Stimulated activated CD8-positive, alpha-beta memory T cell treated with anti-CD3 and anti-CD28 coated beads, Interleukin-15, amount 100 ng/mL, for 48 hours (primary cell): ENCODE results near the gene IQGAP2.
"Not testable (repeated sequence)": the region's sequence is repeated elsewhere in the genome, so short reads cannot be mapped to it uniquely, and the experiment has no call there.

Experiments
- DNase-seq, 2 donors: peaks; one replicate each; pipeline ENCODE4 v3.0.0-alpha.2; 2020; ENCODE audit warnings: low read depth in 2 of 2

Gene IQGAP2

DNA sequence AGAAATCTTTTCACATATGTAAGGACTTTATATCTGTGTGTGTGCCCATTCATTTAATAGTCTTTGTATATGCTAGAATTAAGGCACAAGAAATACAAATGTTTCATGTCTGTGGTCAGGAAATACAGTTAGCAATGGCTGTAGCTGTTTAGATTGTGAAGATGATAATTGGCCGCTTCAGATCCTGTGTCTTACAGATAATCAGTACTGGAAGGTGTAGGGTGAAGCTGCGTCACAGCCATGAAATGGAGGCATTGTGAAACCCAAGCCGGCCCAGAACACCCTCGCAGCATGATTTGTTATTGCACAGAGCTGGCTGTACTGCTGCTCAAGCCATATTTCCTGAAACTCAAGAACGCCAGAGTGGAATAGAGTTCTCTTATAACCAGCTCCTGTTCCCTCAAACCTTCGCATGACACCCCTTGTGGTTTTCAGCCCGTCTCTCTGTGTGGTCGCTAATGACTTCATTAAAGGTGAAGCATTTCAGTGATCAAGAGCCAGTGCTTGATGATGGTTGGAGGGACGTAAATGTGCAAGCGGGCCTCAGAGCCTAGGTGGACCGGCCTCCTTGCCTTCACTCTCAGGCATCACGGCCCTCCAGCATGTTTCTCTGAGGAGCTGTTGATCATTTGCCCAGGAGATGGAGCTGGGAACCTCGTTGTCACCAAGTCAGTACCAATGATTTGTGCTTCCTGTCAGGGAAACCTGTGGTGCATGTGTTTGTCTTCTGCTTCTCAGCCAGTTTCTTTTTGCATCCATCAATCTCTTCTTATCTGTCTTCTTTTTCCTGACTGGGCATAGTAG lies 140.0 kb downstream of the IQGAP2 start:
- peak; percentile 51 to 59 for DNase-seq

DNA sequence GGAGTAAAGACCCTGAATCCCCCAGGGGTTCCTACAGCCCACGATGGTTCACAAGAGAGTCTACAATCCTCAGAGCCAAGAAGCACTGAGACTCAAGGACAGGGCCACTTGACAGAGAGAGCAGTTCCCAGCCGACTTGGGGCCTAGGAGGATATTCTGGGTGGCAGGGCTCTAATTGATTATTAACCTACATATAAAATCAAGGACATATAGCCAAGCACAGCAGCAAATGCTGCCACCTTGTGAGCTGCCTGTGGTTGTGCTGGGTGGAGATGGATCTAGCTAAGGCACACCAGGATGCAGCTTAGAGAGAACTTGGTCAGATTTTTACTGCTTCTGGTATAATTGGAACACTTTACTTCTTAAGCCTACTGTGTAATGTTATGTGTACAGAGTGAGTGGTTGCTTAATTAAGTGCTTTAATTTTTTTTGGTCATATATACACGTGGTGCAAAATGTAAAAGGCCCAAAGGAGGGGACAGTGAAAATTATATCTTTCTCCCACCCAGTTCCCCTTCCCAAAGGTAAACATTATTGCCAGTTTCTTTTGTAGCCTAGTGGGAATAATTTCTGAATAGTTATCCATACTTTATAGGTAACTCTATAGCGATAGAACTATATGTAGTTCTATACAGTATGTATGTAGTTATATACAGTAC lies 141.3 kb downstream of the IQGAP2 start:
- no peak for DNase-seq

DNA sequence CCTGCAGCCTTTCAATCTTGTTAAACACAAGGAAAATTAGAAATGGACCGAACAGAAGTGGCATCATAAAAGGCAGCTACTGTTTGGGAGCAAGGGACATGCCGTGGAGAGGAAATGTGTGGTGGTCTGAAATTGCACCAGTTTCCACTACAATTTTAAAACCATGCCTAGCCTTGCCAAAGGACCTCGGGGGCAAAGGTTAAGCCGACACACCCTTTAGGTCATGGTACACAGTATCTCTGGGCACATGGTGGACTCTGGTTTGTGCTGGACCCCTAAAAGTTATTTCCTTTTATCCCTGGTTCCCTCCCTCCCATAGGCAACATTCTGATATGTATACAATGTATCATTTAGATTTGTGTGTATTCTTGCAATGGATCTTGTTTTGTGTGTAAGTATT lies 142.1 kb downstream of the IQGAP2 start:
- DNase-seq = no peak

DNA sequence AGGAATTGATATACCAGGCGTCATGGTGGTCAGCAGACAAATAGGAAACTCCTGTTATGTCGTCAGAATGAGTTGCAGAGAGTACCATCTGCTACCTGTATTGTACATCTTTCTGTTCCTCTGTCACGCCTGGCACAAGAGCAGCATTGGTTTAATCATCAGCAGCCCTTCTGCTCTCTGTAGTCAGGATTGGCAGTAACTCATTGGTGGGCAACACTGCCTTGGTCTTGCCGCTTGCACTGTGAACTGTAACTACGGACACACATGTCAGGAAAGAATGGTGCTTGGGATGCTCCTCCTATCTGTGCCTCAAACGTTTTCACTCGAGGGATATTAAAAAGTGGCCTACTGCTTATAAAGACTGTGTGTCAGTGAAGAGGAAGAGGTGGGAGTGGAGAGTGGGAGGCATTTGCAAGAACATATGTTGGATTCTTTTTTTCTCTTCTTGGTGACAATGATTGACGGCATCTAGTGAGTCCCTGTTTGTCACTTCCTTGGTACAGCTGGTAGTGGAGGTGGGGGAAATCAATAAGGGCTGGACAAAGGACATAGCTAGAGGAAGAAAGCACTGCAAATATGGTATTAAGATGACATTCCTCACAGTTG lies 143.5 kb downstream of the IQGAP2 start:
- DNase-seq = no peak

DNA sequence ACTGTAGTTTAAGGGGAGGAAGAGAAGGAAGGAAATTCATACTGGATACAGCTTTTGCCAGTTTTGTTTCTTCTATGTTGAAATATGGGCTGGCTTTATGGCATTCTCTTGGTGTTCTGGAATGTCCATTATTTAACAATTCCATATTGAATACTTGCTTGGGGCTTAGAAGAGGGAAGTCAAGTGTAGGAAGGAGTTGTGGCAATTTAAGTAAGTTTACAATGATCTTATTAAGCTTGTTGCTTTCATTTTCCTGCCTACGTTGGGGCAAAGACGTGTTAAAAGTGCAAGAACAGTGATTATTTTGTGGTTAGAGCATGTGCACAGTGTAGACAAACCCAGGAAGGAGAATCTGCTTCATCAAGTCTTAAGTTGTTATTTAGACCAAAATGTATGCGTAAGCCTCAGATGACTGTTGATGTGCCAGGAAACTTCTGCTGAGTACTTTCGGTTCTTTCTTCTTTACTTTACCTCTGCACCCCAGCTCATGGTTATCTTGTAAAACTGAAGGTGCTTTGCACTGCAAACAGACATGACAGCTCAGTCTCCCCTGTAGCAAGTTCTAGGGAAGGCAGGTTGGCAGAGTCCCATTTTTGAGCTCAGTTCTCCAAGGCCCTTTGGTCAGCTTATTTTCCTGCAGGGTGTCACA lies 144.3 kb downstream of the IQGAP2 start:
- DNase-seq = no peak

DNA sequence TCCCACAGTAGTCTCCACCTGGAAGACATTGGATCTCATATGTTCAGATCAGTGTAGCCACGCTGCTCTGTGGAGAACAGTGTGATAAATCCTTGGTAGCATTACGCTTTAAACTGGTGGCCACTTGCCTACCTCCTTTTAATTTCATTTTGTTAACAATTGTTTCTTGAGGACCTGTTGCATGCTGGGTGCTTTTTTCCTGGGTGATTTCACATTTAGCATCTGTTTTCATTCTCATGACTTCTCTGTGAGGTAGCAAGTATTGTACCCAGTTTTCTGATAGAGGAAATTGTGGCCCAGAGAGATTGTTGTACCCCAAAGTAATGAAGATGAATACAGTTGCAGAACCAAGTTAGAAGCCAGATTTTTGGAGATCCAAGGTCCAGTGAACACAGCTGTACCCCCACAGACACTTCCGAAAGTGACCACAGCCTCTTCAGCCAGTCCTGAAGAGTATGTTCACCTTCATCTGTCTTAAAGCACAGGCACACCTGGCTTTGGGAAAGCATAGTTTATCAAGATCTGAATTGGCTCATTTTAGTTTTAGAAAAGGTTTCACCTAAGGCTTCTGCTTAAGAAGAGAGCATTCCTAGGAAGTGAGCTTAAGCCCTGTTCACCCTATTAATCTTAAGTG lies 144.9 kb downstream of the IQGAP2 start:
- DNase-seq = no peak

DNA sequence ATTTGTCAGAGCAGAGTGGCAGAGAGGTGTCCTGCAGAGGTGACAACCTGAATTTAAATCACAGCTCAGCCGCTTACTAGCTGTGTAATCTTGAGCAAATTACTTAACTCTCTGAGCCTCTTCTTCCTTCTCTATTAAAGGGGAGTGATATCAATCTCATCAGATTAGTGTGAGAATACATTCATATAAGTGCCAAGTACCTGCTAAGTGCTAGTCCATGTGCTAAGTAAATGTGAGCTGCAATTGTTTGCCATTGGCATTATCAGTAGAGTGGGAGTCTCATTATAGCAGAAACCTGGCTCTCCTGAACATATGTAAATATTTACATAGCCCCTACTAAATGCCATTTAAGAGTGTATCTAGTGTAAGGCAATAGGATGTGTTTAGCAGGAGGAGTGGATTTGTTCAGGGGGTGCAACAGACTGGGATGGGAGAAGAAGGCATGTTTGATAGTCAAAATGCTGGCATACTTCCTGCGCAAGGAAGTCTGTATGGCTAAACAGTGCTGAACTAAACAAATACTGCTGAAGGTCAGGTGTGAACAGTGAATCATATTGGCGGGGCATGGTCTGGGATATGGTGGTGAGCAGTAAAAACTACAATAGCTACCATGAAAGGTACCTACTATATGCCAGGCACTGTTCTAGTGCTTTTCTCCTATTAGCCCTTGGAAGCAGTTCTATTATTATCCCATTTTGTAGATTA lies 145.6 kb downstream of the IQGAP2 start:
- DNase-seq = no peak

DNA sequence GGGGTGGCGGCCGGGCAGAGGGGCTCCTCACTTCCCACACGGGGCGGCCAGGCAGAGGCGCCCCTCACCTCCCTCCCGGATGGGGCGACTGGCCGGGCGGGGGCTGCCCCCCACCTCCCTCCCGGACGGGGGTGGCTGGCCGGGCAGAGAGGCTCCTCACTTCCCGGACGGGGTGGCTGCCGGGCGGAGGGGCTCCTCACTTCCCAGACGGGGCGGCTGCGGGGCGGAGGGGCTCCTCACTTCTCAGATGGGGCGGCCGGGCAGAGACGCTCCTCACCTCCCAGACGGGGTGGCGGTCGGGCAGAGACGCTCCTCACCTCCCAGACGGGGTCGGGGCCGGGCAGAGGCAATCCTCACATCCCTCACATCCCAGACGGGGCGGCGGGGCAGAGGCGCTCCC lies 147.8 kb downstream of the IQGAP2 start:
- DNase-seq = not testable (repeated sequence)

DNA sequence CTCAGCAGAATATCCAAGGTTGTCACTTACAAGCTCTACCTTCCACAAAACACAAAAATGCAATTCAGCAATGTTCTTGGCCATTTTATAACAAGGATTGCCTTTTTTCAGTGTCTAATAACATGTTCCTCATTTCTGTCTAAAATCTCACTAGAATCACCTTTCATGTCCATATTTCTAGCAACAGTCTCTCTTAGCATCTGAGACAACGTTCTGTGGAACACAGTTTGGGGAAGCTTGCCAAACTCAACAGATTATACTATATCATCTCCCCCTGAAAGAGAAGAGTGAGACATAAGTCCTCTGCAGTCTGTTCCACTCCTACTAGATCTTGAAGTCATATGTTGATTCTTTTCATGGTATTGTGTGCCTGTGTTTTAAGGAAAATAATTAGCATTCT lies 149.5 kb downstream of the IQGAP2 start:
- no peak for DNase-seq

DNA sequence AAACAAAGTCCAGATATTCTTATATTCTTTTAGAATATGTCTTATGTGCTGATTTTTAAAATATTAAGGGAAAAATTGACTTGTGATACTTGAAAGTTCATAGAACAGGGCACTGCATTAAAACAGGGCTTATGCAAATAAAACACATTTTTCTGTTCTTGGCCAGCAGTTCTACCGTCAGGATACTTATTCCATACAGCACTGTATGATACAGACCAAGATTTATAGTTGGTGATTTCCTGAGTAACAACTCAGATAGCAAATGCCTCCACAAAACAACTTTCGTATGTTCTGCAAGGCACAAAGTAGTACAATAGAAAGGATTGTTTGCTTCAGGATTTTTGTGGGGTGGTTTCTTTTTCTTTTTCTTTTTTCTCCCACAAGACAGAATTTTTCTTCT lies 150.2 kb downstream of the IQGAP2 start:
- no peak for DNase-seq

DNA sequence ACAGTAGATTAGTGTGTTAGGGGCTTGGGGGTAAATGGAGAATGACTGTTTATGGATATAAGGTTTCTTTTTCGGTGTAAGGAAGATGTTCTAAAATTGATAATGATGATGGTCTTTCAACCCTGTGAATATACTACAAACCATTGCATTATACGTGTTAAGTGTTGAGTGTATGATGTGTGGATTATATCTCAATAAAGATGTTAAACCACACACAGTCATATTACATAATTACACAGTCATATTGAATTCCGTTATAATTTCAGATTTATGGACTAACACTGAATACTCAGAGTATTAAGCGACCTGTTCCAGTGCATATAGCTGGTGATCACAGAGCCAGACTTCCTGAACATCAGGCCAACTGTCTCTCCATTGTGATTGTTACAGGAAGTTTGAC lies 152.0 kb downstream of the IQGAP2 start:
- DNase-seq = no peak

DNA sequence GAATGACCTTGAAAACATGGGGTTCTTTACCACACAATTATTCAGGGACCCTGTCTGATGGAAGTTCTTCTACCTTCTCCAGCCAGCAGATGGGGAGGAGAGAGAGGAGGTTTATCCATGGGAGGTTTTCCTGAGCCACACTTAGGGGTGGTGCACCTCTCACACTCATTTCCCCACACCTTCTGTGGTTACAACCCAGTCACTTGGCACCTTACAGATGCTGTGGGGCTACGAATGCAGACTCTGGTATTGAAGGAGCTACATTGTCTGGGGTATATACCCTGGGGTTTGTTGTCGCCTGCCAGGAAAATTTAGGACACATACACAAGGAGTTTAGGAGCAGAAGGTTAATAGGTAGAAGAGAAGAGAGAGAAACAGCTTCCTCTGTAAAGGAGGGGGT lies 152.6 kb downstream of the IQGAP2 start:
- DNase-seq = no peak

DNA sequence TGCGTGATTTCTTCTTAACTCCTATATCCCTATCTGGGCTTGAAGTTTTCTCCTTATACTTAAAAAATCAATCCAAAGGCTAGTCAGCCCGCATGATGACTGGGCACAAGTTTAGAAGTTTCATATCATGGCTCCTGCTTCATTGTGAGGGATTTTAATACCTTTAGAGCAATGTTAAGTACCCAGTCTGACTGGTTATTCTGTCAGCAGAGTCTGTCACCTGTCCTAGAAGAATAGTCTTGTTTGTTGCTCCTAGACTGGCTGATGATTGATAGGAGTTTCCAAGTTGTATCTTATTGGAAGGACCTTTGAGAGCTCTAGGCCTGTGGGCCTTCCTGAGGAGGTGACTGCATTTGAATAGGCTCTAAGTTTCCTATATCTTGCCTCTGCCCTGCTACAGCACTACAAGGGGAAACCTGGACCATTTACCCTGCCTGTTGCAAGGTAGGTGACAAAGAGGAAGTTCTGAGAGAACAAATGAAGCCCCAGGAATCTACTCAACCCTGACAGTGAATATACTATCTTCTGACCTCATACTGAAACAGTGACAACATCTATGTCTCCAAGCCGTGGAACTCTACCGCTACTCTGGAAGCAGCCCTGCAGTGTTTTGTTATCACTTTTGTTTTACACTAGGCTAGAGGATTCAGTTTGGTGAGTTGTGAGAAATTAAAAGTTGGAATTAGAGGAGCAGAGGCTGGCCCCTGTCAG lies 153.6 kb downstream of the IQGAP2 start:
- no peak for DNase-seq

DNA sequence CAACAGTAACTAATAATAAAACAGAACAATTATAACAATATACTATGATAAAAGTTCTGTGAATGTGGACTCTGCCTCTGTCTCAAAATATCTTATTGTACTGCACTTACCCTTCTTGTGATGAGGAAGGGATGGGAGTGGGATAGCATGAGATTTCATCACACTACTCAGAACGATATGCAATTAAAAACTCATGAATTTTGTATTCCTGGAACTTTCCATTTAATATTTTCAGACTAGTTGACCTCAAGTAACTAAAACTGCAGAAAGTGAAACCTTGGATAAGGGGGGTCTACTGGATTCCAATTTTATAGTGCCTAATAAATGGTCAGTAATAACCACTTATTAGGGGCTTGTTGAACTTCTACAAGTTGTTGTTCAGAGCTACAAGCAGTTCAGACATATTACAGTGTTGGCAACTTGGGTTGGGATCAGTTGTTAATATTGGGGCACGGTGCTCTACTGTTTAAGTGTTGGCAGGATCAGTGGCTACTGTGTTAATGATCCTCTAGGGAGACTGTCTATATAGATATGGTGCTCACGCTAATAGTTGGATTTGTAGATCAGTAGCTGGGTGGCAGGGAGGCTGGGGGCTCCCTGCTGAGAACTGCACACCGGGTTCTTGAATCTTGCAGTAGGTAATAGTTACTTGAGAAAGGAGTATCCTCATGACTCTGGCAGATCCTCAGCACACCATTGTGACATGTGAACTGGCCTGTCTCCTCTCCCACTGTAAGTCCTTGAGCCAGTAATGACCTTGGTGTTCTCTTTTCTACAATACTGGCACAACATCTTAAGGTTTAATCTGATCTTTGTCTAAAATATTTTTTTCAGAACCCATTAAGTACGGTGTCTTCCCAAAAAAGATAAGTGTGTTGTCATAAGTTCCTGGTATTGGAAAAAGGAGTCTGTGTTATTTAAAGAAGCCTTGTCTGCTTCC lies 158.1 kb downstream of the IQGAP2 start:
- DNase-seq = no peak

DNA sequence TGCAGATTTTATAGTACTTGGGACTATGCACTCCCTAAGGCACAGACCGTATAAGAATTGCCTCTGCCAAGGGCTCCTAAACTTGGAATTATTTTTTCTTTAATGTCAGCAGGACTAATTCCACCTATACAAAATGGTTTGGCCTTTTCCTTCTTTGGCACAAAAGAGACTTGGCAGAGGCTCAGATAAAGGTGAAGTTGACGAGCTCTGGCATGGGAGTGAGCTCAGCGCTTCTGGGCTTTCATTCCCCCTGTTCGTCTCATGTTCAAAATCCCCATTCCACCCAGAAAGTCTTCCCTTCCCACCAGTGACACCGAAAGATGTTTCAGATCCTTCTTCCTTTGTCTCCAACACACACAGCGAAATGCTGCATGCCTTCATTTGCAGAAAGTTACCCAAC lies 158.9 kb downstream of the IQGAP2 start:
- DNase-seq = no peak

DNA sequence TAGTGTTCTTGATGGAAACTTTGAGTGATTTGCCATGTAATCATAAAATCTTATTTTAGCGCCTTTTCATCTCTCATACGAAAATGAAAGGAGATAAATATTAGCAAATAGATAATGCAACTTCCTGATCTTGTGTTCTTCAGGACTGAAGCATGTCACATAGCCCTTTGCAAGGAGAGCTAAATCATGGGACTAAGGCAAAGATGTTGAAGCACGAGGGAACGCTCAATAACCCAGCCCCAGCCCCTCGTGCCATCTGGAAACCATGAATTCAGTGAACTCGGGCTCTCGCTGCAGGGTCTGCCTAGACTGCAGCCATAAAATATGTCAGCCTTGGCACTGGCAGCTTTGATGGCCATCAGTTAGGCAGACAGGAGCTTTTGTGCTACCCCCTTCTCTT lies 161.9 kb downstream of the IQGAP2 start:
- no peak for DNase-seq

DNA sequence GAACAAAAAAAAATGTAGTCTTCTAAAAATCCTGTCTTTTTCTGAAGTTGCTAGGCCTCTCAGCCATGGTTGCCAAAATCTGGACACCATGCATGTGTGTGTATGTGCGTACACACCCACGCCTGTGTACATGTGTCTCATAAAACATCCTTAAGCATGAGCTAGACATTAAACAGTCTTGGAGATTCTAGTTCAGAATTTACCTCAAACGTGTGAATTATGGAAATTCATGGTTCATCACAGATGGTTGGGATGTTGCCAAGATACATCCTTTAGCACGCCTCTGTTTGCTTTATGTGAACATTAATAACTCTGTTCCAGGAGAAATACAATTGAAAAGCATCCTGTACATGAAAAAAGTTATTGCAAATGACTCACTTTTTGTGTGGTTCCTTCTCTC lies 167.1 kb downstream of the IQGAP2 start:
- no peak for DNase-seq

DNA sequence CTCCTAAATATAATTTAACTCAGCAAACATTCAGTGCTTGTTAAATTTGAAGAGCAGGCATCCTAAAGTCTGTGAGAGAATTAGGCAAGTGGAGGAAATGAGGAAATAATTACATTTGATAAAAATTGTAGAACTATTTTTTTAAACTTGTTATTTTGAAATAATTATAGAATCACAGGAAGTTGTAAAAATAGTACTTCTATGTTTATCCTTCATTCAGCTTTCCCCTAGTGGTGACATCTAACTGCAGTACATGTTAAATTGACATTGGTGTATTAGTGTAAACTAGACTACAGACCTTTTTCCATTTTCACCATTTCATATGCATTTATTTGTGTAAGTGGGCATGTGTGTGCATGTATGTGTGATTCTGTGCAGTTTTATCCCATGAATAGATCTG lies 168.5 kb downstream of the IQGAP2 start:
- no peak for DNase-seq

DNA sequence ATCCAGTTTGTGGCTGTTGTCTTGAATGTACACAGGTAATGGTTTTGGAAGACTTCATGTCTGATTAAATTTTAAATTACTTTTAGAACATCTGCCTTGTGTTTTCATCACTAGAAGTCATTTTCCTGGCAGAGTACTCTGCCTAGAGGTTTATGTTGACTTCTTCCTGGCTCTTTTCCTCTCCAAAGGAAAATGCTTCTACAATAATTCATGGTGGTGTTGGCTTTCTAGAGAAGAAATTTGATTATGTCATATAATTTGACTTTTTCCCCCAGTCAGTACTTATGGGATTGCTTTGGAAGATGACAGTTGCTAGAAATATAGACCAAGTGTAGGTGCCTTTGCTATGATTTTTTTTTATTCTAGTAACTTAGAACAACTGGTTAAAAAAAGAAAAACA lies 173.4 kb downstream of the IQGAP2 start:
- DNase-seq = no peak

DNA sequence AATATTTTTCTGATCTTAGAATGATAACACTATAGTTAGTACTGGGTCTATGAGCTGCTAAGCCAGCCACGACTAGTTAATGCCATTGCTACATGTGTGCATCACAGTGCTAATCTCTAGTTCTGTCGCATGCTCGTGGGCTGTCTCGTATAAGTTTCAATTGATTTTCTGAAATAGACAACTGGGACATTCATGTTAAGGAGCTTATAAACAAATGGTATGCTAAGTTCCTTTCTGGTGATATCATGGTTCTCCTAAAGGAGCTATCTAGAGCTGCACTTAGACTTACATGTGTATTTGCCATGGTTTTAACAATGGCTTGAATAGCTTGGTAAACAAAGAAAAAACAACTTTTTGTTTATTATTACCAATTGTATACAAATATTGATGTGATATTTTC lies 173.9 kb downstream of the IQGAP2 start:
- DNase-seq = no peak
